K562 (cell line): Measurements from ENCODE around the gene BRSK1. TPM values are rescaled to one million over a fixed set of nuclear protein-coding genes. Genes with fewer than 3 reads are reported as not detected.
A peak's percentile ranks its signal among the peaks of the same experiment; 100 is the strongest.

ENCODE experiments used
- ATF7 ChIP-seq: fragments of 450-650 bp; IDR thresholded peaks from 2 replicates; pipeline ENCODE4 v1.7.1; 2014; ENCODE audit warnings: mild to moderate bottlenecking, moderate library complexity
- BHLHE40 ChIP-seq: IDR thresholded peaks from 2 replicates; pipeline ENCODE4 v1.6.1; 2011; ENCODE audit warnings: low read length, improper control_type of control experiment
- BRD4 ChIP-seq: fragments of 200-600 bp; sonication (generic); IDR thresholded peaks from 2 replicates; pipeline ENCODE4 v1.6.1; 2017; ENCODE audit warnings: inconsistent platforms
- CBX1 ChIP-seq: sonication (generic); IDR thresholded peaks from 2 replicates; pipeline ENCODE4 v1.6.1; 2016; ENCODE audit warnings: antibody characterized with exemption, low read depth, mild to moderate bottlenecking
- HINFP ChIP-seq: fragments of 450-650 bp; conservative IDR thresholded peaks from 2 replicates; pipeline ENCODE4 v1.6.1; 2016; ENCODE audit warnings: missing genetic modification characterization, low read depth, mild to moderate bottlenecking, control low read depth, missing compliant biosample characterization
- KDM2B ChIP-seq: fragments of 250-450 bp; sonication (Bioruptor Pico); IDR thresholded peaks from 2 replicates; pipeline ENCODE4 v1.8.0; 2021; ENCODE audit warnings: mild to moderate bottlenecking, moderate library complexity
- MAFG ChIP-seq: fragments of 450-650 bp; conservative IDR thresholded peaks from 2 replicates; pipeline ENCODE4 v1.6.1; 2016; ENCODE audit warnings: missing genetic modification characterization, missing compliant biosample characterization
- MAX ChIP-seq: sonication (generic); formaldehyde crosslinking; IDR thresholded peaks from 2 replicates; pipeline ENCODE4 v1.9.0; 2022; ENCODE audit warnings: mild to moderate bottlenecking, missing genetic modification reagents
- MEIS2 ChIP-seq: fragments of 450-650 bp; IDR thresholded peaks from 2 replicates; pipeline ENCODE4 v1.6.1; 2014; ENCODE audit warnings: mild to moderate bottlenecking; ENCODE audit not compliant: partially characterized antibody
- OTX1 ChIP-seq: fragments of 450-650 bp; formaldehyde crosslinking; IDR thresholded peaks from 2 replicates; pipeline ENCODE4 v1.4.0; 2022; ENCODE audit warnings: mild to moderate bottlenecking
- POLR2H ChIP-seq: IDR thresholded peaks from 2 replicates; pipeline ENCODE4 v1.6.1; 2016; ENCODE audit warnings: missing genetic modification characterization, low read depth, mild to moderate bottlenecking, control low read depth, missing compliant biosample characterization, moderate library complexity
- RB1 ChIP-seq: fragments of 450-650 bp; IDR thresholded peaks from 2 replicates; pipeline ENCODE4 v1.6.1; 2017; ENCODE audit warnings: low read depth, mild to moderate bottlenecking
- RBM14 ChIP-seq: fragments of 200-400 bp; formaldehyde crosslinking; IDR thresholded peaks from 2 replicates; pipeline ENCODE4 v1.6.1; 2018; ENCODE audit warnings: low read depth, mild to moderate bottlenecking, low read length, moderate library complexity, borderline replicate concordance; ENCODE audit not compliant: insufficient read depth
- SIN3B ChIP-seq: fragments of 450-650 bp; IDR thresholded peaks from 2 replicates; pipeline ENCODE4 v1.6.1; 2017; ENCODE audit warnings: low read depth, mild to moderate bottlenecking, moderate library complexity
- SRSF7 ChIP-seq: fragments of 200-400 bp; formaldehyde crosslinking; optimal IDR thresholded peaks from 2 replicates; pipeline ENCODE3; 2017; ENCODE audit warnings: mild to moderate bottlenecking, low read depth, low read length
- TBP ChIP-seq: optimal IDR thresholded peaks from 2 replicates; pipeline ENCODE3; 2011; ENCODE audit warnings: low read depth, low read length, improper control_type of control experiment
- XRCC4 ChIP-seq: IDR thresholded peaks from one replicate; pipeline ENCODE4 v1.6.1; 2011; ENCODE audit not compliant: insufficient read depth, insufficient read length; ENCODE audit errors: extremely low read depth
- ZBTB1 ChIP-seq: sonication (generic); formaldehyde crosslinking; IDR thresholded peaks from 2 replicates; pipeline ENCODE4 v1.8.1; 2023; ENCODE audit warnings: missing genetic modification reagents, low read depth, mild to moderate bottlenecking, borderline replicate concordance
- ZFPM2 ChIP-seq: fragments of 250-450 bp; sonication (Bioruptor Pico); IDR thresholded peaks from 2 replicates; pipeline ENCODE4 v1.5.1; 2022; ENCODE audit warnings: mild to moderate bottlenecking
- ZKSCAN3 ChIP-seq: fragments of 250-450 bp; sonication (Bioruptor Pico); IDR thresholded peaks from 2 replicates; pipeline ENCODE4 v1.4.0; 2020
- ZNF232 ChIP-seq: sonication (generic); formaldehyde crosslinking; IDR thresholded peaks from 2 replicates; pipeline ENCODE4 v1.8.0; 2022; ENCODE audit warnings: mild to moderate bottlenecking, missing genetic modification reagents
- ZNF239 ChIP-seq: fragments of 250-450 bp; sonication (Bioruptor Pico); IDR thresholded peaks from 2 replicates; pipeline ENCODE4 v1.4.0; 2020; ENCODE audit warnings: mild to moderate bottlenecking
- ZNF551 ChIP-seq: fragments of 250-450 bp; sonication (Bioruptor Pico); IDR thresholded peaks from 2 replicates; pipeline ENCODE4 v1.5.0; 2021; ENCODE audit warnings: mild to moderate bottlenecking, moderate library complexity
- polyA plus RNA-seq, 8 experiments: library from polyadenylated mRNA; depleted of rRNA in 4 of 8; stranded (reverse) in 5 of 8; unstranded in 3 of 8; fragments of >200 nt; fragmentation: Nextera tagmentation in 2 of 8; fragmentation: Illumina TruSeq in 1 of 8; extraction: Ambion mirVana in 2 of 8; extraction: Trizol in 1 of 8; gene quantifications; 2 replicates each; pipeline versions ENCODE4 v1.2.1 to v1.2.3, GENCODE V29; 2011 to 2014; ENCODE audit warnings: inconsistent platforms in 1 of 8, missing spikeins in 1 of 8
- total RNA-seq, 7 experiments: library from RNA; depleted of rRNA in 6 of 7; stranded (reverse); fragments of >200 nt in 6 of 7; fragmentation: Illumina TruSeq in 2 of 7; extraction: Trizol in 2 of 7; gene quantifications; 2 replicates each; pipeline versions ENCODE4 v1.2.1 to v1.2.3, GENCODE V29; 2011 to 2021; ENCODE audit warnings: low replicate concordance in 1 of 7
- TF ChIP-seq, protein P1 (sequence below): IDR thresholded peaks from 3 replicates; pipeline ENCODE4 v1.6.1; 2011; ENCODE audit warnings: borderline replicate concordance, mild to moderate bottlenecking; ENCODE audit not compliant: insufficient read length, insufficient read depth
- TF ChIP-seq, protein P2 (sequence below), 2 experiments: fragments of 250-450 bp in 1 of 2; fragments of 450-650 bp in 1 of 2; sonication (Bioruptor Pico) in 1 of 2; IDR thresholded peaks; 2 replicates each; pipeline versions ENCODE4 v1.6.1 to v1.8.0; 2016 to 2021; ENCODE audit warnings: mild to moderate bottlenecking in 2 of 2, moderate library complexity in 2 of 2, missing compliant biosample characterization in 1 of 2, missing genetic modification characterization in 1 of 2

BRSK1 gene
- total and polyA plus RNA-seq, 9 of the 15 experiments (the other 6 are each of a cell fraction or from before 2014, with no cell fraction given) = 1.7 to 9.3 (median 3.8) TPM; not detected in 2

- TF ChIP-seq TBP (peak; percentile 78), KDM2B (CRISPR knock-in tag) (no peak), RB1 (peak; percentile 74; the same call in 1 of the 2 replicates), BHLHE40 (peak; percentile 72), BRD4 (no peak), POLR2H (tag) (no peak), CBX1 (no peak), MAFG (no peak), SRSF7 (no peak), ZNF551 (no peak), ZKSCAN3 (CRISPR knock-in tag) (no peak), ZBTB1 (CRISPR knock-in tag) (no peak), HINFP (tag) (no peak), ZNF232 (CRISPR knock-in tag) (no peak), RBM14 (no peak), MEIS2 (peak; percentile 33), ATF7 (peak; percentile 73), OTX1 (CRISPR knock-in tag) (peak; percentile 58; the same call in 1 of the 2 replicates), ZFPM2 (CRISPR knock-in tag) (no peak), XRCC4 (no peak), MAX (CRISPR knock-in tag) (peak; percentile 91), SIN3B (peak; percentile 96), ZNF239 (no peak)
- TF ChIP-seq, protein P1, sequence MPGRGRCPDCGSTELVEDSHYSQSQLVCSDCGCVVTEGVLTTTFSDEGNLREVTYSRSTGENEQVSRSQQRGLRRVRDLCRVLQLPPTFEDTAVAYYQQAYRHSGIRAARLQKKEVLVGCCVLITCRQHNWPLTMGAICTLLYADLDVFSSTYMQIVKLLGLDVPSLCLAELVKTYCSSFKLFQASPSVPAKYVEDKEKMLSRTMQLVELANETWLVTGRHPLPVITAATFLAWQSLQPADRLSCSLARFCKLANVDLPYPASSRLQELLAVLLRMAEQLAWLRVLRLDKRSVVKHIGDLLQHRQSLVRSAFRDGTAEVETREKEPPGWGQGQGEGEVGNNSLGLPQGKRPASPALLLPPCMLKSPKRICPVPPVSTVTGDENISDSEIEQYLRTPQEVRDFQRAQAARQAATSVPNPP = no peak
- TF ChIP-seq, protein P2, sequence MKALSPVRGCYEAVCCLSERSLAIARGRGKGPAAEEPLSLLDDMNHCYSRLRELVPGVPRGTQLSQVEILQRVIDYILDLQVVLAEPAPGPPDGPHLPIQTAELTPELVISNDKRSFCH (CRISPR knock-in tag; IDR thresholded peaks at IDR 0.05) = no peak
- TF ChIP-seq, protein P2 (tag; IDR thresholded peaks at IDR 0.05) = no peak
These were observed 3.8 kb upstream of the BRSK1 start, which contains the start of gene HSPBP1 (continued) for GRCh38 chr19:55279770-55280643.
